HEK293T (cell line): Measurements from ENCODE around the gene SLX4IP.

Source experiments
- BHLHE40 ChIP-seq: fragments of 450-650 bp; IDR thresholded peaks from 2 replicates; pipeline ENCODE4 v1.6.1; 2016; ENCODE audit warnings: mild to moderate bottlenecking, moderate library complexity, borderline replicate concordance
- FOXA1 ChIP-seq: fragments of 450-650 bp; IDR thresholded peaks from 2 replicates; pipeline ENCODE4 v1.6.1; 2016; ENCODE audit warnings: mild to moderate bottlenecking
- FOXM1 ChIP-seq: fragments of 450-650 bp; IDR thresholded peaks from 2 replicates; pipeline ENCODE4 v1.6.1; 2017; ENCODE audit warnings: mild to moderate bottlenecking, borderline replicate concordance
- HDGF ChIP-seq: fragments of 450-650 bp; IDR thresholded peaks from 2 replicates; pipeline ENCODE4 v1.6.1; 2017; ENCODE audit warnings: antibody characterized with exemption, borderline replicate concordance
- L3MBTL2 ChIP-seq: fragments of 450-650 bp; conservative IDR thresholded peaks from 2 replicates; pipeline ENCODE4 v1.6.1; 2016; ENCODE audit warnings: mild to moderate bottlenecking
- SP1 ChIP-seq: fragments of 450-650 bp; IDR thresholded peaks from 2 replicates; pipeline ENCODE4 v1.6.1; 2017
- SUZ12 ChIP-seq: fragments of 450-650 bp; IDR thresholded peaks from 2 replicates; pipeline ENCODE4 v1.6.1; 2016; ENCODE audit warnings: mild to moderate bottlenecking
- TARDBP ChIP-seq: fragments of 450-650 bp; IDR thresholded peaks from 2 replicates; pipeline ENCODE4 v1.6.1; 2016
- TF ChIP-seq, protein P1 (sequence below): fragments of 450-650 bp; IDR thresholded peaks from 2 replicates; pipeline ENCODE4 v1.6.1; 2016

DNA sequence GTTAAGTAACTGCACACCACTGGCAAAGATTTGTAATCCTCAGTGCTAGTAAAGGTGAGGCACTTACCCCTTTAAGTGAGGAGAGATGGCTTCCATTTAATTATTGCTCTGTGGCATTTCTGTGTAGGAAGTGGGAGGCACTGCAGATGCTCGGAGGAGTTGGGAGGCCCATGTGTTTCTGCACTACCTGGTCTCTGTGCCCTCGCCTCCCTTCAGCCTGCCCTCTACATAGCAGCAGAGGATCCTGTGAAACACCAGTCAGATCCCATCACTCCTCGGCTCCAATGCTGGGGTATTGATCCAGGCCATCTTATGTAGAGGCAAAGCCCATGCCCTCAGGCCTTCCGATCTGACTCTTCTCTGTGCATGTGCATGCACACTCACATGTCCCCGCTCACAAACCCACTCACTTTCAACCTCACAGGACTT is 67.0 kb downstream of the SLX4IP start:
- TF ChIP-seq SP1 (no peak), HDGF (no peak), BHLHE40 (no peak), SUZ12 (no peak), TARDBP (no peak), FOXA1 (no peak), L3MBTL2 (no peak), FOXM1 (no peak)
- TF ChIP-seq, protein P1, sequence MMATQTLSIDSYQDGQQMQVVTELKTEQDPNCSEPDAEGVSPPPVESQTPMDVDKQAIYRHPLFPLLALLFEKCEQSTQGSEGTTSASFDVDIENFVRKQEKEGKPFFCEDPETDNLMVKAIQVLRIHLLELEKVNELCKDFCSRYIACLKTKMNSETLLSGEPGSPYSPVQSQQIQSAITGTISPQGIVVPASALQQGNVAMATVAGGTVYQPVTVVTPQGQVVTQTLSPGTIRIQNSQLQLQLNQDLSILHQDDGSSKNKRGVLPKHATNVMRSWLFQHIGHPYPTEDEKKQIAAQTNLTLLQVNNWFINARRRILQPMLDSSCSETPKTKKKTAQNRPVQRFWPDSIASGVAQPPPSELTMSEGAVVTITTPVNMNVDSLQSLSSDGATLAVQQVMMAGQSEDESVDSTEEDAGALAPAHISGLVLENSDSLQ = no peak
